AG04449 (cell line): Measurements from ENCODE around the gene CHN2.
A peak's percentile ranks its signal among the peaks of the same experiment; 100 is the strongest.

ENCODE experiments used
- CTCF ChIA-PET: fragments of 350-600 bp; formaldehyde crosslinking; extraction: SDS; loops from one replicate; lab custom pipeline; 2021; ENCODE audit warnings: antibody characterized with exemption; lab: Yijun Ruan, JAX
- POLR2A ChIA-PET: fragments of 400-600, 350-600 bp; formaldehyde crosslinking; extraction: SDS; loops from one replicate; lab custom pipeline; 2020; ENCODE audit warnings: antibody characterized with exemption, inconsistent platforms; lab: Yijun Ruan, JAX
- DNase-seq: peaks from one replicate; pipeline ENCODE4 v3.0.0-alpha.2; 2010; ENCODE audit warnings: low read depth, low spot score
- H3K4me3 ChIP-seq: 2 replicates; pipeline ENCODE4 v1.5.1; 2011; ENCODE audit warnings: low read depth, mild to moderate bottlenecking, control low read depth, low read length
- TF ChIP-seq, protein P1 (sequence below): IDR thresholded peaks from one replicate; pipeline ENCODE4 v1.5.1; 2011; ENCODE audit warnings: mild to moderate bottlenecking, moderate library complexity, low read length, control low read depth, inconsistent platforms; ENCODE audit not compliant: insufficient read depth; ENCODE audit errors: missing control alignments

CHN2 gene

DNA sequence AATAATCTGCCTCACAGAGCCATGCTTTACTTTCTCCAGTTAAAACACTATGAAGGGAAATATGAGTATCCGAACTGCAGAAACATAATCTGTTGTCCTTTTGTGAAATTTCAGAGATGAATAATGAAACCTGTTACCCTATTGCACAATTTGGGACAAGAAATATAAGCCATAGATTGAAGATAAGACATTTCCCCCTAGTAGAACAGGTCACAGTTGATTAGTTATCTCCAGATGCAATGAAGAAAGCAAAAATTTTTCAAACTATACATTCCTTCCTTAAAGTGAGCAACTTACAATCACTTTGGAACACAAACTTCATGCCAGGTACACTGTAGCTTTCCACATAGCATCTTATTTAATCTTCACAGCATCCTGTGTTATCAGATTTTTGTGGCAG, 2.3 kb upstream of the CHN2 start:
- POLR2A ChIA-PET = no interaction called here
- TF ChIP-seq, protein P1, sequence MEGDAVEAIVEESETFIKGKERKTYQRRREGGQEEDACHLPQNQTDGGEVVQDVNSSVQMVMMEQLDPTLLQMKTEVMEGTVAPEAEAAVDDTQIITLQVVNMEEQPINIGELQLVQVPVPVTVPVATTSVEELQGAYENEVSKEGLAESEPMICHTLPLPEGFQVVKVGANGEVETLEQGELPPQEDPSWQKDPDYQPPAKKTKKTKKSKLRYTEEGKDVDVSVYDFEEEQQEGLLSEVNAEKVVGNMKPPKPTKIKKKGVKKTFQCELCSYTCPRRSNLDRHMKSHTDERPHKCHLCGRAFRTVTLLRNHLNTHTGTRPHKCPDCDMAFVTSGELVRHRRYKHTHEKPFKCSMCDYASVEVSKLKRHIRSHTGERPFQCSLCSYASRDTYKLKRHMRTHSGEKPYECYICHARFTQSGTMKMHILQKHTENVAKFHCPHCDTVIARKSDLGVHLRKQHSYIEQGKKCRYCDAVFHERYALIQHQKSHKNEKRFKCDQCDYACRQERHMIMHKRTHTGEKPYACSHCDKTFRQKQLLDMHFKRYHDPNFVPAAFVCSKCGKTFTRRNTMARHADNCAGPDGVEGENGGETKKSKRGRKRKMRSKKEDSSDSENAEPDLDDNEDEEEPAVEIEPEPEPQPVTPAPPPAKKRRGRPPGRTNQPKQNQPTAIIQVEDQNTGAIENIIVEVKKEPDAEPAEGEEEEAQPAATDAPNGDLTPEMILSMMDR = no peak
- no peak overlapping the region for H3K4me3 ChIP-seq
- CTCF ChIA-PET = interaction anchor here (1.1 to 1.2 kb wide), 2 partner anchors 217 to 264 kb away, joined by 3 to 4 read pairs; no protein-coding TSS in a partner anchor
- no peak for DNase-seq

GRCh38 chr7:29192811-29193210, 1.8 kb upstream of the CHN2 start:
- POLR2A ChIA-PET = no interaction called here
- CTCF ChIA-PET = interaction anchor here (1.2 kb wide), 1 partner anchor 216 kb away, joined by 4 read pairs; no protein-coding TSS in a partner anchor
- DNase-seq = no peak
- TF ChIP-seq, protein P1 = no peak
- no peak overlapping the region for H3K4me3 ChIP-seq

DNA sequence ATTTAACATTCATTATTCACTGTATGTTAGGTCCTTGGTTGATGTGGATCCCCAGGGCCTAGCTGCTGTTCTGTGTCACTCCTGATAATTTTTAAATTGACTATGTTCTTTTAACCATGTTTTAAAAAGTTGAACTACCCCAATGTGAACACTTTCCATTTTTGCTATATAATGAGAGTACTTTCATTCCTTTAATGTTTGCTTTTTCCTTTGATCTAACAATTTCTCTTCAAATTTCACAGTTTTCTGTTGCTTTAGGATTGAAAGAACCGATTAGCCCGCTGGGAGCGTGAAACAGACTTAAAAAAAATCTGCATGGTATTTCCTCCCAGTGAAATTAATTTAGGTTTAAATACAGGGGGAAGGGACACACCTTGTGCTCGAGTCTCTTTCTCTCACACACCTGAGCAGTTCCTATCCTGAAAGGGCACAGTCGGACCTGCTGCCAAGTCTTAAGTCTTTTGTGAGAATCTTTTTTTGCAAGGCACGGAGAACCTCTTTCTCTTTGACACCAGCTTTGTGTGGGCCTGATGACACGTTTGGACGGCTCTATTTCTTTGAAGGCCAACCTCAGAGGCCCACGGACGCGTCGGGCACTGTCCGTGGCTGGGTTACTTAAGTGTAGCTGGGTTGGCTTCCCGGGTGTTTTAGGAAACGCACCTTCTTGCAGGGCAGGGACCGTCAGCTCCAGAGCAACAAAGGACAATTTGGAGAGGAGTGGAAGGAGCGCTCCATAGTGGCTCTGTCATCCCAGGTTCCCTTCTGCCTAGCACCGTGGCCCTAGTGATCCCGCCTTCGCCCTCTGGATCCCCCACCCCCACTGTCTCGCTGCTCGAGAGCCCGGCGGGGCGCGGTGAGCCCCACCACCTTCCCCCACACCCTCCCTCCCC, 1.0 kb upstream of the CHN2 start:
- H3K4me3 ChIP-seq = no peak overlapping the region
- TF ChIP-seq, protein P1 = no peak
- CTCF ChIA-PET = no interaction called here
- POLR2A ChIA-PET = no interaction called here
- no peak for DNase-seq

DNA sequence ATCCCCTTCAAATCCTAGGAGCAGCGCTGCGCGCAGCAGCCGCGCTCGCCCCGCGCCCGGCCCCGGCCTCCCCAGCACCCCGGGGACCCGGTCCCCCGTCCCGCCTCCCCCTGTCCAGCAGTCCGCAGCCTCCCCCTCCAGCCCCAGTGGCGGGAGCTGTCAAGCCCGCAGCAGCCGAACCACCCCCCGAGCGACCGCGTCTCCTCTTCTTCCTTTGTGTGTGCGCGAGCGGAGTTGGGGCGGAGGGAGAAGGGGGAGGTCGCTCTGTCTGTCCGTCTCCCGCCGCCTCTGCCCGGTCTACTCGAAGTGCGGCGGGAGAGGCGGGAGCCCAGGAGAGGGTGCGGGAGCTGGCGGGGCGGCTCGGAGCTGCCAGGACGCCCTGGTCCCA, 375 bp upstream of the CHN2 start:
- no peak for DNase-seq
- H3K4me3 ChIP-seq = peak overlapping the region; percentile 47
- CTCF ChIA-PET = no interaction called here
- POLR2A ChIA-PET = no interaction called here
- TF ChIP-seq, protein P1 = no peak

- ChIA-PET POLR2A (no interaction called here), CTCF (interaction anchor here (1.2 kb wide), 1 partner anchor 213 kb away, joined by 3 read pairs; no protein-coding TSS in a partner anchor)
- TF ChIP-seq, protein P1 = no peak
- DNase-seq = no peak
- no peak overlapping the region for H3K4me3 ChIP-seq
Measured at GRCh38 chr7:29196191-29196590, 1.6 kb downstream of the CHN2 start.

DNA sequence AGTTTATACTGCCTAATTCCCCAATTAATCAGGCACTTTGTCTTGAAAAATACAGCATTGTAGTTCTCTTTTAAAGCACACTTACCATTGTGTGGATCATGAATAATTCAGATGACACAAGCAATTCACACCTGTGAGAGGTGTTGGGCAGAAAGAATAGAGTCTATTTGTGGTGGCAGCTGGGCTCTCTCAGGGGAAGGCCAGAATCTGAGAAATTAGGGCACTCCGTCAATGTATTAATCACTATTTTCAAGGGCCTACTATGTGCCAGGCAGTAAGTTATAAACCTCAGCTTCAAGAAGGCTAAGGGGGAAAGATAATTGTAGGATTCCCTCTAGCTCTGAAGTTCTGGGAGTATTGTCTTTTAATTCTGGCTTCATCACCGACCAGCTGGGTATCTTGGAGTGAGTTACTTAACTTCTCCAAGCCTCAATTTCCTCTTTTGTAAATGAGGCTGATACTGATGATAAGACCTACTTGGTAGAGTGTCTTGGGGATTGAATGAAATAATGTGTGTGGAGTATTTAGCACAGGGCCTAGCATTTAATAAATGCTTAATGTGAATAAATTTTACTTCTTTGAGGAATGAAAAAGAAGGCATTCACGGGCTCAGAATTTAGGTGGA, 2.5 kb downstream of the CHN2 start:
- H3K4me3 ChIP-seq = no peak overlapping the region
- ChIA-PET POLR2A (no interaction called here), CTCF (interaction anchor here (1.6 kb wide), 1 partner anchor 7 kb away, joined by 6 read pairs; no protein-coding TSS in a partner anchor)
- no peak for DNase-seq
- TF ChIP-seq, protein P1 = no peak
